CD4-positive, alpha-beta T cell treated with Interferon alpha-2 for 1 hour (primary cell): Measurements from ENCODE around the gene ITM2B.
A peak's percentile ranks its signal among the peaks of the same experiment; 100 is the strongest.

ENCODE experiments used
- DNase-seq, 2 donors: peaks; one replicate each; pipeline ENCODE4 v3.0.0-alpha.2; 2020 to 2022

Gene ITM2B

GRCh38 chr13:48263196-48263595 lies 30.2 kb downstream of the ITM2B start:
- DNase-seq, result no peak

- DNase-seq, result no peak
Observed at GRCh38 chr13:48264058-48264457, 31.1 kb downstream of the ITM2B start.

GRCh38 chr13:48265217-48265815 lies 32.3 kb downstream of the ITM2B start:
- peak in 1 of 2 donors; percentile 23 for DNase-seq

DNA sequence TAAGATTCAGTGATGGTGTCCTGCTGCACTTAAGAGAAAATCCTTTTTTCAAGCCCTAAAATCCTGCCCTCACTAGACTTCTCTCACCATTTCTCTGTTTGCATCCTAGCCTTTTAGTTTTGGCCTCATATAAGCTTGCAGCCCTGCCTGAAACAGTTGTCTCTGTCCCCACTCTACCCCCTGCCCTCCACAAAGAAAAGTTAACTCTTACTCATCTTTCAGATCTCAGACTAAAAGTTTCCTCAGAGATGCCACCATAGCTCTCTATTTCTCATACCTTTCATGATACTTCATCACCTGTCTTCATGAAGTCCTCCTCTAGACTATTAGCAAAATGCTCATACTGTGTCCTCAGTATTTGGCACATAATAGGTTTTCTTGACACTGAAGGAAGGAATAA lies 33.1 kb downstream of the ITM2B start:
- DNase-seq, result no peak

DNA sequence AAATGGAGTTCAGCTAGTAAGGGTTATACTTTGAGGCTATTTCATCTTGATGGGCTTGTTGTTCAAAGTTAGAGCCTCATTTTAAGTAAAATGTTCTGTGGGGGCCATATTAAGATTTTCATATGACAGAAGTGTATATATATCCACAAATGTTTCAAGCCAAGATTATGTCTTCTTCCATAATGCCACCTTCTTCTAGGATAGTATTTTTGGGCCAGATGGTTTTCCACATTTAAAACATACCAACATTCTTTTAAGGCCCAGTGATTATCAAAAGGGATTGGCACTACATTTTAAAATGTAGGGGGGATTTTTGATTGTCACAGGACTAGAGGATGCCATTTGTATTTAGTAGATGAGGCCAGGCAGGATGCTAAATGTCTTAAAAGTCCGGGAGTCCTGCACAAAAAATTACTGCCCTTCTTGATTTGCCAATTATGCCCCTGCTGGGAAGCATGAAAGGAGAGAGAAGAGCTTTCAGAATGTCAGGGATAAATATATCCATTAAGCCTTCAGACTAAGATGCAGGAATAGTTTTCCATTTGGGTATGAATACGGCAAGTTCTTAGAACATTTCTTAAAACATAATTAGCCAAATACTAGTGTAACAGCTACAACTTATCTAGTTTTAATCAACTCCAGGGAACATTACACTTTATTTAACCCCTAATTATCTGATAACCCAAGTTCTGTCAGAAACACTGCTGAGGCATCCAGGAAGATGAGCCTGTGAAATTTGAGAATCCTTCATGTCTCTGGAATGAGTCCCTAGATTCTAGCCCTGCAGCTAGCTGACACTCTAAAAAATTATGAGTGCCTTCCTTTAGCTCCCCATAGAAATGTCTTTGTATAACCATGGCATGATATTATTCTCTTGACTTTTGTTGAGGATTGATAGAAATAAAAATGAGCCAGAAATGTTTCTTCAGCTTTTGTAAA lies 34.0 kb downstream of the ITM2B start:
- DNase-seq, result no peak

GRCh38 chr13:48268019-48268418 lies 35.0 kb downstream of the ITM2B start:
- DNase-seq, result no peak

DNA sequence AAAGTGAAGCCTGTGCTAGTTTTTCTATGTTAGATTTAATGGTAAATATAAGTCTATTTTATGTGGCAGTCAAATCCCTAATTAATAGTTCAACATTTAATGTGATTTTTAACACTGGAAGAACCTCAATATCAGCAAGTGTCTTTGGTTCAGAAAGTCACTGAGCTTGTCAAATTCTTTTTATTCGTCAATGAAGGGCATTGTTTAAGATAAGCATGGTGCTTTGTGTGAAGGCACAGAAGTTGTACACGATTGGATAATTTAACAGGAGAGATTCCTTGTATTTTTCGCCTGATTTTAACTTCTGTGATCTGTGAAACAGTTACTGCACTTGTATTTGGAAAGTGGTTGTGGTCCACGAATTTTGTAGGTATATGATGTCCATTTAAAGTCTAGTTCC lies 40.3 kb downstream of the ITM2B start:
- DNase-seq, result no peak

DNA sequence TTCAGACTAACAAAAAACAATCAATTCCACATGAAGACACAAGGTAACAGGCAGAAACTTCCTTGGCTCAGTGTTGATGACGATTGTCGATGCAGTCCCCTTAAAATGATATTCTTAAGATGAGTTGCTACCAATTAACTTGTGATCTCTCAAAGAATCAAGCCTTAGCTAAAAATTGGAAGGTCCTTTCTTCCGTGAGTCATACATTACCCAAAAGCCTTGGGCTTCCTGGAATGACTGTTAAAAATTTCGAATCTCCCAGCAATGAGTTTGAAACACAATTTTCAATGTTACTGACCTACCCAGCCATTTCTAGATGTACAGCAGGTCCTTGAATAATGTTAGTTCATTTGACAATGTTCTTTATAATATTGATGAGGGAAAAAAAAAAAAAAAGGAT lies 42.5 kb downstream of the ITM2B start:
- DNase-seq, result no peak

GRCh38 chr13:48278806-48279205 lies 45.8 kb downstream of the ITM2B start:
- DNase-seq, result no peak

- DNase-seq, result no peak
Observed at GRCh38 chr13:48281556-48281955, 48.5 kb downstream of the ITM2B start.

DNA sequence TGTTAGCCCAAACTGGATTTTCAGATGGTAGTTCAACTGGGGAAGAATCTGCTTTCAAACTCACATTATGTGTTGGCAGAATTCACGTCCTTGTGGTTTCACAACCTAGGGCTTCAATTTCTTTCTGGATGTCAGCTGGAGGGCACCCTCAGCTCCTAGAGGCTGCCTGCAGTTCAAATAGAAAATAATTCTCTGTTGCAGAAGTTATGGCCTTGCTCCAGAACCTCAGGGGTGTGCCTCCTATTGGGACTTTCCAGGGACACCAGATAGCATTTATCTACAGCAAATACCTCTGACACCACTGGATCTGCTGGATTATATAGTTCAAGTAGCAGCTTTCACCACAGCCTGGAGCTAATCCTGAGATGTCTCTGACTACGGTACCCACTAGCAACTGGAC lies 58.7 kb downstream of the ITM2B start:
- no peak for DNase-seq

DNA sequence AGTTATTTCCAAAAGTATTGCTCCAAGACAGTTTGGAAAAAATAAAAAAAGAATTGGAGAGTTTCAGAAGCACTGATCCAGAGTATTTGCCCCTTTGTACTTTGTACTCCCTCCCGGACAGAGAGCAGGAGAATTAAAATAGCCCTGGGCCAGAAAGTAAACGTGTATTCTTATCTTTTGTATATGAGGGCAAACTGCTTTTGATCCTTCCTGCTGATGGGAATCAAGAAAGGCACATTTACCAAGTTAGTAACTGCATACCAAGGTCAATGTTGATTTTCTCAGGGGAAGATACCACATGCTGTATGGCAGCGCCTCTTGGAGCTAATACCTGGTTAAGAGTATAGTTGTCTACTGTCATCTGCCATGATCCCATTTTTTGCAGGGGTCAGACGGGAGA lies 59.6 kb downstream of the ITM2B start:
- no peak for DNase-seq

DNA sequence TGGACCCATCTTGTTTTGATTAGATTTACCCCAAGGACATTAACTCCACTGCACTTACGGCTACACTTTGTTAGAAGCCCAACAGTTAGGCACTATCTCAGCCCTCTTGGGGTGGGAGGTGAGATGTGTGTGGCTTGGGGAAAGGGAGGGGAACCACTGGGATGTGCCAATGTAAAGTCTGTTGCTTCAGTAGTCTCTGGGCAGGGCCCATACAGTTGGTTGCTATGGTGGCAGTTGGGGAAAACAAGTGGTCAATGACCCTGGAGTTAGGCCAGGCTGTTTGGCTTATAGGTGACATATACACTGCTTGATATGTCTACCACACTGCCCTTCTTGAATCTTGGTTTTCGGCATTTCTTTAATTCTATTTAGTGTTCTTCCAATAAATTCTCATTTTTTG lies 61.6 kb downstream of the ITM2B start:
- no peak for DNase-seq

DNA sequence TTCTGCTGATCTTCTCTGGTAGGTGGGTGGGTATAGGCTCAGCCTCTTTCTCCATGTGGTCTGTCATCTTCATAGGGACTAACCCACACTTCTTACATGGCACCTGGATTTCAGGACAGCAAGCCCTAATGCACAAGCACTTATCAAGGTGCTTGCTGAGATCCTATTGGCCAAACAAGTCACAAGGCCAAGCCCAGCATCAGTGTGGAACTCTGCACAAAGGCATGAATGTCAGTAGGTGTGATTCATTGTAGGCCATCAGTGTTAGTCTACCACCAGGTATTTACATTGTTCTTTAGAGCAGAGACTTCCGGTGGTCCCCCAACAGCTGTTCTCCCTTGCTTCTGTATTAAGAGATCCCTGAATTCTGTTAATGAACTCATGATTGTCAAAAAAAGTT lies 62.3 kb downstream of the ITM2B start:
- no peak for DNase-seq

DNA sequence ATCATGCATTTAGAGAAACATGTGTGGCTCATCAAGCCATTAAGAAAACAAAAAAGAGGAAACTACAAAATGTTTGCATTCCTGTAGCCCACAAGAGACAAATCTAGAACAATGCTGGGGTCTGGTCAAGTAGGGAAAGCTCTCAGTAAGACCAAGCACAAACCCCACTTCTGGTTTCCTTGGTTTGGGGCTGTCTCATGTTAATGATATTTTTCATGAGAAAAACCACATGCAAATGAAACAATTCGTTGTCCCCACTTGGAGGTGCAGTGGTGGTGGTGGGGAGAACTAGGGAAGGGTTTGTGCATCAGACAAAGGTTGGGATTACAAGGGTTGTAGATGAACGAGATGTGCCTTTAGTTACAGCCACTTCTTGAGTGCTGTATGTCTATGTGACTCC lies 63.5 kb downstream of the ITM2B start:
- DNase-seq, result no peak

DNA sequence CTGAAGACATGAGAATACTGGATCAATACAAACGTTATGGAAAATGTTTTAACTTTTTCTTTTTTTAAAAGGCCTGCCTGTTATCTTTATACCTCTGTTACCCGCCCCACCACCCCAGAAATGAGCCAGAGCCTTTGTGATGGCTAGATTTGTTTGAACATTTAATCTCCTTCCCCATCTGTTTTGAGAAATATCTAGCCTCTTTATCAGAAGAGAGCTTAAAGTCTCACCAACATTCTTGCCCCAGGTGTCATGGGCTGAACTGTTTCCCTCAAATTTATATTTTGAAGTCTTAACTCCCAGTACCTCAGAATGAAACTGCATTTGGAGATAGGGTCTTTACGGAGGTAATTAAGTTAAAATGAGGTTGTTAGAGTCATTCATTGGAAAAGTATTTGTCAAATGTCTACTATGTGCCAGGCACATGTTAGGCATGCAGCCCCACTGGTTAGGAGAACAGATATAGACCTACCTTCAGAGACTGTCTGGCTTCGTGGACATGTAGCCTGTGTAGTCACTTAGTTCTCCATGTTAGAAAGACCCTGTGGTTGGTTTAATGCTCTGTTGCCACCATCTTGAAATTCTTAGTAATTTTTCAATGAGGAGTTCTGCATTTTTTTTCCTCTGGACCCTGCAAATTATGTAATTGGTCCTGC lies 64.3 kb downstream of the ITM2B start:
- DNase-seq, result no peak

DNA sequence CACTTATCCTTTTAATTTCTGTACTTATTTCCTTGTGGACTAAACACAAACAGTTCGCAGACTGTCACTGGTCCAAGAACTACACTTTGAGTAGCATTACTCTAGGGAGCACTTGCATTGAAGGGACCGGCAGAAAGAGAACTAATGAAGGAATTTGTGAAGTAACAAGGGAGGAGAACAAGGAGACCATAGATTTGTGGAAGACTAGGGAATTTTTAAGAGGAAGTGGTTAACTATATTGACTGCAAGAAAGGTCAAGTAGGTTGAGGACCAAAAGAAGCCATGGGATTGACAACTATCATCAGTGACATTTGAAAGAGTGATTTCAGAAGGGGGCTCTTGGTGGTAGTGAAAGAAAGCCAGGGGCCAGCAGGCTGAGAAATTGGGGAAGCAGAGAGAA lies 66.6 kb downstream of the ITM2B start:
- DNase-seq, result no peak

GRCh38 chr13:48302871-48303358 lies 69.9 kb downstream of the ITM2B start:
- DNase-seq, result no peak

- DNase-seq, result peak; percentile 93 to 94
Observed at GRCh38 chr13:48303359-48304142, 70.5 kb downstream of the ITM2B start, which contains the start of gene RB1. Gene RB1 (plus strand): TSS chr13:48303751. CDS start chr13:48303913, 162 bp downstream.

DNA sequence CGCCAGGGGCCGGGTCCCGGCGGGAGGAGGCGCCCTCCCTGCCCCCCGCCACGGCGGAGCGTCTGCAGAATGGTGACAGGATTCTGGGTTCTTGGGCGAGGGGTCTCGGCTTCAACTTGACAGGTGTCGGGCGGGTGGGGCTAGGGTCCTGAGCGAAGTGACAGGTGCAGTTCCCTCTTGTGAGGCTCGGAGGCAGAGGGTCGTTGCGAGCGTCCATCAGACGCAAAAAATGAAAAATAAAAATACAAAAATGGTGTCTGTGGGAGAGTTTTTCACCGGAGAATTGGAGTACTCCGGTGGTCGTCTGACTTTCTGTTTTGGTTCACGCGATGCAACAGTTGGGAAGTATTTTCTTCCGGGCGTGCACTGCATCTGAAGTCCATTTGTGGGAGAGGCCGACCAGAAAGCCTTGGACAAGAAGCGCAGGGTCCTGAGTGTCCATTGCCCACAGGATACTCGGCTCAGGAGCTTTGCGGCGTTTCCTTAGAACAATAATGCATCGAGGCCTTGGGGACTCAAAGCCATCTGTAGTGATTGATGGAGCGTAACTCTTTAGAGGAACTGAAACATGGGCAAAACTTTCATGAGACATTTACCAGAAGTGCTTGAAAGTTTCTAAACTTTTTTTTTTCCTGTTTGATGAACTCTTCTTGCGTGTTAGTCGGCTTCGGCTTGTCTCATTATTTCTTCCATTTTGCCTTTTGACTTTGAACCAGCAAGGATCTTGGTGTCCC lies 71.3 kb downstream of the ITM2B start:
- peak; percentile 60 to 71 for DNase-seq

GRCh38 chr13:48311223-48311622 lies 78.2 kb downstream of the ITM2B start:
- DNase-seq, result no peak
